Measurements from ENCODE around the gene DYNC1I1.
"Not testable (repeated sequence)": the region's sequence is repeated elsewhere in the genome, so short reads cannot be mapped to it uniquely, and the experiment has no call there.

DYNC1I1 gene

DNA sequence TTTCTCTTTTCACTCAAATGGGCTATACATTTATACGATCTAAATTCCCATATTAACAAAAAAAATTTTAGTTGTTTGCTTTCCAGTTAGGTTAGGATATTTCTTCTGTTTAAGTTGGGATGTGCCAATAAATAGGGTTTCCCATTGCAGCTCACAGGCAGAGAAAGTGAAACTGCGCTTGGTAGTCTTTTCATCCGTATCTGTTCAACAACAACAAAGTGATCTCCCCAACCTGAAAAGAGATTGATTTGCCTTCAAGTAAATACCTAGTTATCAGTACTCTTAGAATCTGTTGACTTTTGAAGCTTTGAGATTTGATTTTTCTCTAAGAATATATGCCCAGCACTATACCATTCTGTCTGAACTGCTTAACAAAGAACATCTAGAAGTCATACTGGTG is 143.4 kb downstream of the DYNC1I1 start:
- DNase-seq, result peak; percentile 76

DNA sequence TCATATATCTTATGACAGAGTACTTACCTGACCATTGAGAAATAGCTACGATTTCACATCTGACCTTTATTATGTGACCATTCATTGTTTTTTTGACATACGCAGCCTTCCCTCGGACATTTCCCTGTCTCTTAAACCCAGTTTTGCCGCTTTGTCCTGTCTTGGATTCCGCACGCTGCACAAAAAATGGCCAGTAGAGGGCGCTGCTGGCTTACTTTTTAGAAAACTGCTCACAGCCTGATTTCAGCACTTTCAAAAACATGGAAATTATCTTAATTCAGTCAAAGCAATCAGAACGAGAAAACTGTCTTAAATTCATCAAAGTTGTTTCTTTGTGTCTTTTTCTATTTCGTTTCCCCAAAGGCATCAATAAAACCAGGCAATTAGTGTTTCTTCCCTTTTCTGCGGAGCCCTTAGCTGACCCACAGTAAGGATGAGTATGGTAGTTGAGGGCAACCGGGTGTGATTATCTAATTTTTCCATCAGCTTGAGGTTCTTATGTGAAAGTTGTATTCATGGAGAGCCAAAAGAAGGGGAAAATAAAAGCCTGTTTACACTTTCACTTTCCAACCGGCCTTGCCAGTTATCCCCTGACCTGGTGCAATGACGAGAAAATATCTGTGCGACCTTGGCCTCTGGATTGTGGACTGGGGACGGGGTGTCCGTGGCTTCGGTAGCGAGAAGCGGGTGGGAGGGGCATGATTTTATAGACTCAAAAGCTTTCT is 144.4 kb downstream of the DYNC1I1 start:
- peak; percentile 85 for DNase-seq

DNA sequence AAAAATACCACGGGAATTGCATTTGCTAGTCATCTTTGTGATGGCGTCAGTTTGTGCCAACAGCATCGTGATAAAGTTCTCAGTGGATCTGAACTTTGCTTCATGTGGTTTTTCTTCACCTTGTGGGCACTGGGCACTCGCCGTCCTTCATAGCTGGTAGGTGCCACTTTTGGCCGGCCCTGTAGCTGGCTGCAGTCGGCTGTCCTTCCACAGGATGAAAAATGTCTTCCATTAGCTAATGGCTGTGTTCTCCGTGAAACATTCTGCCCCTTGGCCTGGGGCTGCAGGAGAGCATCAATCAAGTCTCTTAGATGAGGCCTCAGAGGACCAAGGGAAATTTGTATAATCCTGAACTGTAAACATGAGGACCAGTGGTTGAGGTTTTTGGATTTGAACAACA is 145.3 kb downstream of the DYNC1I1 start:
- DNase-seq, result no peak

DNA sequence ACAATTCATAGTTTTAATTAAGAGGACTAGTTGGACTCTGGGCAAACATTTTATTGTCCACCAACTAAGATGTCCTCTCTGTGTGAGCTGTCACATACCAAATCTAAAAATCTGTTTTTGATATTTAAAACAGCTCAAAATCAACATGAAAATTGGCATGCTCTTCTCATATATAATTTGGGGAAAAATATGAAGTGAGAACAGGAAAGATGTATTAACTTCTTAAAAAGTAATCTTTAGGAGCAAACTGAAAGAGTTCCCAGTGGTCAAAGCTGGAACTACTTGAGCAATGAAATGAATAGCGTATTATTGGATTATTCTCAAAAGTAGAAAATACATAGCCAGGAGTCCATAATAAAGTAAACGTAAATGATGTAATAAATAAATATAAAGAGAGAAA is 147.2 kb downstream of the DYNC1I1 start:
- no peak for DNase-seq

DNA sequence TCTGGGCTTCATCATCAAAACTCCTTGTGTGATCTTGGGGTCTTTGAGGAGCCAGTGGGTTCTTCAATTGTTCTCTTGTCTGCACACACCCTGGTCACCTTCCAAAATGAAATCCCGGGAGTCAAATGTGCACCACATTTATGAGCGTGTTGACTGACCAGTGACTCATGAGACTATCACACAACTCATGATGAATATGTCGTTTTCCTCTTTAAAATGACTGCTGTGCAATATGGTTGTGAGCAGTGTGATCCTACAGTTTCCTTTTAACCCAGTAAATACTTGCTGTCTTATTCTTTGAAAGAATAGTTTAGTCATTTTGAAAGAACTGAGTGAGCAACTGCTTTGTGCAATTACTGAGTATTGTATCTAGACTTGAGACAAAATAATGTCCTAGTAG is 149.2 kb downstream of the DYNC1I1 start:
- DNase-seq, result no peak

DNA sequence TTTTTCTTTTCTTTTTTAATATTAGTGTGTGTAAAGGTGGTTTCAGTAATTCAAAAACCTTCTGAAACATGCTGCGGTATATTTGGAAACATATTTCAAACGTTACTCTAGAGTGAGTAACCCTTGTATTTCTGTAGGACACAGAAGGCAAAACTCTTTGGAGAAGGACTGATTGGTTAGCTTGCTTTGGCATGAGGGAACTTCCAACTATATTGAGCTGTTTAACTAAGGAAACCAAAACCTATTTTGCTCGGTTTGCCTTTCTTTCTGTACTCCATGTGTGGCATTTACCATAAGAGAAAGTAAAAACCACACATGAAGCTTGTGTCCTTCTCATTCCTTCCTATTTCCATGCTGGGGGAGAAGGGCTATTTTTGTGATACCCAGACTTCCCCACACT is 149.8 kb downstream of the DYNC1I1 start:
- no peak for DNase-seq

DNA sequence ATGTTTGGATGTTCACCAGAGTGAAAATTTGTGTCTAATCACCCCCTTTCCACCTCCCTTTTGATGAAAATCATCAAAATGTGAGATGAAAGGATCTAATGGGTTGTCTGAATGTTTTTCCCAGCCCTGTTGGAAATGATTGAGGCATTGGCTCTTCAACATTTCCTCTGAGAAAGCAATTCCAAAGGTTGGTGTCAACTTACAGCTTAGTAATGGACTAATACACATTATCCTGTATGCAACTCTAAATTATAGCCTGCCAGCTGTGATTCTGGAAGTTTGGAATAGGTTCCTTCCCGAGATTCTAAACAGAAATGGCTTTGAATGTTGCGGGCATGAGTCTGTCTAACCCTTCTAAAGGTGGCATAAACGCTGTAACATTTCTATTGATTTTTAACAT is 152.9 kb downstream of the DYNC1I1 start:
- DNase-seq, result peak; percentile 80

DNA sequence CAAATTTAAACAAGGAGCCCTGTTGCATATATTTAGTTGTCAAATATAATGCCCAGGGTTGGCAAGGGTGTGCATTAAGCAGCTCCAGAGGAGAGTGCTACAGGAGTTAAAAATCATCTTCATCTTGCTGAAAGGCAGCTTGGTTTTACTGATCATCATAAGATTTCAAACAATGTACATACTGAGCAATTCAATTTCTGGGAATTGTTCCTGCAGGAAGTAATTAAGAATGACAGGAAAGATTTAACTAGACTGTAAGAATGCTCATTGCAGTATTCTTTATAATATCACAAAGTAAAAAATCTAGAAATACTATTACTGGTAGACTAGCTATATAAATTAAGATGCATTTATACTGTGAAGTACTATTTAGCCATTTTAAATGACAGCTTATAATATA is 153.6 kb downstream of the DYNC1I1 start:
- DNase-seq, result peak; percentile 14

DNA sequence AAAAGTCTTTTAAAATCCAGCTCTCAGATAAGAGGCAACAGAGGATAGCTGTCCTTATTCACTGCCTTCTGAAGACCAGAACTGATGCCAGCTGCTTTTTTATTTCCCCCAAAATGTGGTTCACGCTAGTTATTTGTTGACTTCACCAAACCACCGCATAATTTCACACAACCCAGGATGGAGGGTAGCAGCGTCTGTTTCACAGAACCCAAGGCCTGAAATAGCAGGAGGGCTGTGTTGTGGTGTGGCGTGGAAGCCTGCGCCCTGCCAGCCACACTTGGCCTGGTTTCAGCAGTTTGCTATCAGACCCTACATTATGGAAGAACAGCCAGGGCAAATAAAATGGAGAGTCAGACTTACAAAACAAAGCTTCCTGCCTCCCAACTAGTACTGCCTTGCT is 155.4 kb downstream of the DYNC1I1 start:
- DNase-seq, result peak; percentile 24

DNA sequence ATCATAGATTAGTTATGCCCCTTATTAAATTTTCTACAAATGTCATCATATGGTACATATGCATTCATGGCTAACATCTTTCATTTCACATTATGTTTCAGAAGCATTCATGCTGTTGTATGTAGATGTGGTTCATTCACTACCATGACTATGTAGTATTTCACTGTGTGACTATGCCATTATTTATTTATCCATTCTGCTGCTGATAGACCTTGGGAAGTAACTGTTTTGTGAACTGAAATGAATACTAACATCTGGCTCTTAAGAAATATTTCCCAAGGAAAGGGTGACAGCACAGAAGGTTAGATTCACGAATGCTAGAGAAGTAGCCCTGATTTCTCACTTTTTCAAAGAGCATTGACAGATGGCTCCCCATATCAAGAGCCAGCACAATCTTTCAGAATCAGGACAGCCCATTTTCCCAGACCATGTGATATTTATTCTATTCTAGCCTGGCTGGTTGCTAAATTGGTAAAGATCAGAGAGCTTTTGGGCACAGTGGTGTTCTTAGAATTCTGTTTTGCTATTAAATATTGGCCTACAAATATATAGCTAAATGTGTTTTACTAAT is 157.4 kb downstream of the DYNC1I1 start:
- no peak for DNase-seq

DNA sequence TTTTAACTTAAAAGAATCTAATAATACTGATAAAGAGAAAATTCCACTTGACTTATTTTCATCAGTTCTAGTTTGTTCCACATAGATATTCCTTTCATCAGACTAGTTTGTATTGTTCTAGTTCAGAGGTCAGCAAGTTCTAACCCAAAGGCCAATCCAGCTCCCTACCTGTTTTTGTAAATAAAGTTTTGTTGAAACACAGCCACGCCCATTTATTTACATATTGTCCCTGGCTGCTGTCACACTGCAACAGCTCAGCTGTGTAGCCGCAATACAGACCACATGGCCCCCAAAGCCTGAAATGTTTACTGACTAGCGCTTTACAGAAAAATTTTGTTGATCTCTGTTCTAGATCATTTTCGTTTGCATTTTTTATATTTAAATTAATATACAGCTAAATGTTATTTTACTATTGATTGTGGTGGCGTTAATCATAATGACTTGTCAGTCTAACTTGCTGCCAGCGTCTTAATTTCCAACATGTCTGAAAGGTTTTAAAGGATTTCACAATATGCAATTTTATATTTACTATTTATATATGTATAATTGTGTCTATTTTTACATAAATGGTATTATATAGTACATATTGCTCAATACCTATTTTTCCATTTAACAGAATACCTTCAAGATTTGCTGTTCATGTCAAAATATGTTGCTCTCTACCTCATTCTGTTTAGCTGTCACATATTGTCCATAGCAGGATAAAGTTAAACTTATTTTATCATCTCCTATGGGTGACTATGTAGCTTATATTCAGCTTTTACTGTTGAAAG is 159.3 kb downstream of the DYNC1I1 start:
- no peak for DNase-seq

DNA sequence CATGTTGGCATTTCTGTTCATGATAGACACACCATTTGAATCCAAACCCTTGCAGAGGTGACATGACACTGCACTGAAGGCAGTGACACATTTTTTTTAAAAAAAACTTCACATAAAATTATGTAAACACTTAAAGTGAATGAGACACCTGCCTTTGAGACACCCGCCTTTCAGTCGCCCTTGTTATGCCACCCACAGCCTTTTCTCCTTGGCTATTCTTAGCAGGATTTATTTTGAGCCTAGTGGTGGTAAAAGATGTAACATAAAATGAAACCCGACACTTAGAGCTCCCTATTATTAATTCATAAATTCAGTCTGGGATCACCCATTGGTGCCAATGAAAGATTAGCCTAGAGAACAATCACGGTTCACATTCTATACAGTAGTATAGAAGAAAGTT is 161.3 kb downstream of the DYNC1I1 start:
- peak; percentile 98 for DNase-seq

DNA sequence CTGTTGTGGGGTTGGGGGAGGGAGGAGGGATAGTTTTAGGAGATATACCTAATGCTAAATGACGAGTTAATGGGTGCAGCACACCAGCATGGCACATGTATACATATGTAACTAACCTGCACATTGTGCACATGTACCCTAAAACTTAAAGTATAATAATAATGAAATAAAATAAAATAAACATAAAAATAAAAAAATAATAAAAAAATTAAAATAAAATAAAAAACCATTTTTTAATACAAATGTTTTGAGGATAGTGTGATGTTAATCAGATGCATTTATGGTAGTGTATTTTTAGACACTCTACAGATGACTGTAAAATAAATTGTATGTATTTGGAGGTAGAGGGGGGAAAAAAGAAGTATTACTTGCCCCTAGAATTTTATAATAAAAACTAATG is 172.5 kb downstream of the DYNC1I1 start:
- DNase-seq, result not testable (repeated sequence)

DNA sequence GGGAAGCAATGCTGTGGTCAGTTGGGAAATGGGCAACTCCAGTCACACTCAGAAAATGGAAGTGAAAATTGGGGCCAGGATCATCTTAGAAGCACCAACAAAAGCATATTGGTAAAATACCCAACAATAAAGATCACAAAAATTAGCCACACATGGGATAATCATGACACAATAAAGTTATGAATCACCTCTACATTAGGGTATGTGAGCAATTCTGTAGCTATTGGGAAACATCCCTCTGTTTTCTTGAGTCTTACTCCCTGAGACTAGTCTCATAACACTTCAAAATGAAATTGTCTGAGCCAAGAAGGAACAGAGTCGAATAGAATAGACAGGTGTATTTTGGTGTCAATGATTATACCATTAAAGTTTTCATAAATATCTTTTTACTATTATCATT is 178.3 kb downstream of the DYNC1I1 start:
- no peak for DNase-seq

DNA sequence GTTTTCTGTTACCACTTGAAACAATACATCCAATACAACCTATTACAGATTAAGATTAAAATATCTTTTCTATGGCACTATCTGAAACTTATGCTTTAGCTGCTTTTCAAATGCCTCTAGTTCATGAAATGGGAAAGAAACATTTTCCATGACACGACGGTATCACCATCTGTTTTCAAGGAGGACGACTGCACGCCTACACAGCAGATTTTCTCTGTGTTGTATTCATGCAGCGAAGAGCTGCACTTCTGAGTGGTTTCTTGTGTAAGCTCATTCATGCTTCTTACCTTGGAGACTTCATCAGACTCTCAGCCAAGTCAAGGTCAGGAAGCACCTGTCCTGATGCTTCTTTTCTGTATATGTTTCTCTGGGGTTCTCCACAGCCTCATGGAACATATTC is 179.2 kb downstream of the DYNC1I1 start:
- no peak for DNase-seq

DNA sequence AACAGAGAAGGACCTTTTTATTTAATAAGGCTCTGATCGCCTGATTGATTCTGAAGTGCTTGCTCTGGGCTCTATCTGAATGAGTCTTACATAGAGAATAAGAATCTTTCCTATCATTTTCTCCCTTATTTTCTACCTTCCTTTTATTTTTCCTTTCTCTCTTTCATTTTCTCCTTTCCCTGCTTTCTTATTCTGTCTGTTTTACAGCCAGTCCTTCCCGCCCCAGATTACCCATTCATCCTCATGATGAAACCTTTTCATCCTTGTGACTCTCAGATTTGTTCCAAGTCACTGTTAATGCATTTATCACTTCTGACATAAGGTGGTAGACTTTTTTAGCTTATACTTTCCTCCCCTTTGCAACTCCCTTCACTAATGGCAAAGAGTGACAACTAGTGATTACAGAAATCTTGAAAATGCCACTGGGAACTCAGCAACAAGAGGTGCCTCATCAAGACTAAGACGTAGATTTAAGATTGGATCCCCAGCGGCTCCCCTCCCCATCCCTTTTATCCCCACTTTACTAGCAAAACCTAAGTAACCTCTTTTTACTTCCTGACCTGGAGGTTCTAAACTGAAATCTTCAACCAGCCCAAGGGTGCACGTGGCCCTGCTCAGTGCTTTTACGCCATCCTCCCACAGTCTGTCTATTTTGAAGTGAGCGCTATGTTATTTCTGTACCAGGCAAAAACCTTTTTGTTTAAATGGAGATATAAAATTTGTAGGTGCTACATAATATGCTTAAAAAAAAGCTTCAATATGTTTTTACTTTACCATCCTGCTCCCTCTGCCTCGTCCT is 179.8 kb downstream of the DYNC1I1 start:
- no peak for DNase-seq

DNA sequence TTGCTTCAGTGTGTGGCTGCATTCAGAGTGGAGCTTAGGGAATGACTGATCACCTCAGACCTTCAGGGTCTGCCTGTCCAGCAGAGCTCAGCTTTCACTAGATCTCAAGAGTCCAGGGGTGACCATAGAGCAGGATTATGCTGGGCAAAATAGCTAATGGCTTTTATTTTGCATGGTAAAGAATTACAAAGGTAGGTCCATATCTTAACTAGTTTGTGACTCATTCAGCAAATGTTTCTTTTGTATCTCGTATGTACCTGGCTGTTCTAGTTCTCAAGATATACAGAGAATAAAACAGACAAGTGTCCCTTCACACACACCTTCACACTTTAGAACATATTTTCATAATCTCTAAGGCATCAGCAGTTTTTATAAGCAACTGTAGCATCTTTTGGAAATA is 180.5 kb downstream of the DYNC1I1 start:
- no peak for DNase-seq

DNA sequence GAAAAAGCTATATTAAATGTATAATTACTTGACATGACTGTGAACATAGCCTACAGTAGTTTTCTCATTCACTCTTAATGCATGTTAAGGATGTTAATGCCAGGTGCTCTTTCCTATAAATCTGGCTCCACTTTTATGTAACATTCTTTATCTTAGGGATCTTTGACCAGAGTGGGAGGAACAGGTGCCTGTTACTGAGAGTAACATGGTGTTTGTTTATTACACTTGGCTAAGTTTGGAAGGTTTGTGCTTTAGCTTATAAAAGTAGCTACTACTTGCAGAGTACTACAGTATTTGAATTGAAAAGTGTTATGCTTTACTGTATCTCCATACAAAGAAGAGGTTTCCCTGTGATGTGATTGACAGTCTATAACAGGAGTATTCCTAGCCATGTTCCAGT is 183.4 kb downstream of the DYNC1I1 start:
- no peak for DNase-seq

DNA sequence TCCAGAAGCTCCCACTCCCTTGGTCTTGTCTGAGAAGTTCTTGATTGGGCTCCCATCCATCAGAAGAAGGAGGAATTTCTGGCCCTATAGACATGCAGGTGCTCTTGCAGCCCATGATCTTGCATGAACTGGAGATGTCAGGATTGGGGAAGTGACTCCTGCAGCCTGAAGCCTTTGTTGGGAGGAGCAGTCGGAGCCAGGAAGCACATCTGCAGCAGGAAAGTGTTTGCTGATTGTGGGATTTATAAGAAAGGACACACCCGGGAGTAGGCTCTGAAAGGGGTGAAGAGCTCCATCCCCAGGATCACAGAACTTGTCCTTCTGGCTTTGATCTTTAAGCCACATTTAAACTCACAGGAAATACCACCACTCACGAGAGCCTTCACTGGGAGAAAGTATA is 185.2 kb downstream of the DYNC1I1 start:
- DNase-seq, result no peak

DNA sequence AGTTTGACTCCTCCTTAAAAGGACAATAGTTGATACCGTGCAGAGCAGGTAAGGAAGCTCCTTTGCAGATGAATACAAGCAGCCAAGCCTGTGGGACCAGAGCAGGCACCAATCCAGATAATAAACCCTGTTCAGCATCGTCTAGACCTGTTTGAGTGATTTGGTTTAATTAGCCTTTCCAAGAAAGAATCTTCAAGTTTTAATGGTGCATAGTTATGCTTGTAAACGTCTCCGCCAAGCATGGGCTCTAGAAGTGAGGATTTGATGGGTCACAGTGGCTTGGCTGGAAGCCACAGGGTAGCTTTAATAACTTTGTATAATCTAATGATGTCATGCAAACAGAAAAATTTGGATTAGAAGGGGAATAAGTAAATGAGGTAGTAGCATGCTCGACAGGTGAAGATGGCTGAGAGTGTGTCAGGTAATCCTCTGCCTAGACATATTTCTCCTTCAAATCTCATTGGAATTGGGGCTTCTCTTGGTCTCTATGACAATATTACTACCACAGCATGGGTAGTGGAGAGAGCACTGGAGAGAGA is 188.4 kb downstream of the DYNC1I1 start:
- peak; percentile 12 for DNase-seq

DNA sequence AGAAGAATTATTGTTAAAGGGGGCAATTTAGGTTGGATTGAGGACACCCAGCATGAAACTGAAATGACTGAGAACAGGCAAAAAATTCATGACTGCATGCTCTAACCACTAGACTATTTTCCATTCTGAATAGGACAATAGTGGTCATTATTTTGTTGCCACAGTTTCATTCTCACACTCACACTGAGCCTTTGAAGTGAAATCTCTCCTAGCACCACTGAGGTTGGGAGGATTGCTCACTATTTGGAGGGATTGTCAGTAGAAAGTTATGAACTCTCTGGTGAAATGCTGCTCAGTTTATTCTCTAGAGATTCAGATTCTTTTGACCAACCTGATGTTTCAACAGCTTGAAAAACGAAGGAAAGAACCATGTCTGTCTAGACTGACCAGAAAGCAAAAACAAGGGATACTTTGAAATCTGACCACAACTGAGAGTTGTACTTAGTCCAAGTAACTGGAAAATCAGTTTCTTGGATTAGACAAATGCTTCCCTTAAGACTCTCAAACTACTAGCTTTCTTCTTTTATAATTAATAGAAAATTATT is 191.2 kb downstream of the DYNC1I1 start:
- no peak for DNase-seq

DNA sequence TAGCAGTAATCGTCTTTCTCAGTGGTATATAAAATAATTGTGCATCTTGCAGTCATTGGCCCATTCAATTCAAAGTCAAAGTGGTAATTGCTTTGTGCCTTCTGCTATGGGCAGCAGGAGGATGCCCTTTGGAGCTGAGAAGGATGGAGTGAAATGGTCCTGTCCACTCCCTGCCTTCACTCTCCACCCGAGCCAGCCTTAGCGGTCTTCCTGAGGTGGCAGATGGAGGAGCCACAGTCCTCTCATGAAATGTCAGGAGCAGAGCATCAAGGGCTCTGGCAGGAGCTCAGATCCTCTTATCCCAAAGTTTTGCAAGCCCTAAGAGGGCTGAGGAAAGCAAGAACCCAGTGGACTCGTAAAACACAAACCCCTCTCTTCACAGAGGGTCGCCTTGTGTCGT is 199.4 kb downstream of the DYNC1I1 start:
- DNase-seq, result no peak

DNA sequence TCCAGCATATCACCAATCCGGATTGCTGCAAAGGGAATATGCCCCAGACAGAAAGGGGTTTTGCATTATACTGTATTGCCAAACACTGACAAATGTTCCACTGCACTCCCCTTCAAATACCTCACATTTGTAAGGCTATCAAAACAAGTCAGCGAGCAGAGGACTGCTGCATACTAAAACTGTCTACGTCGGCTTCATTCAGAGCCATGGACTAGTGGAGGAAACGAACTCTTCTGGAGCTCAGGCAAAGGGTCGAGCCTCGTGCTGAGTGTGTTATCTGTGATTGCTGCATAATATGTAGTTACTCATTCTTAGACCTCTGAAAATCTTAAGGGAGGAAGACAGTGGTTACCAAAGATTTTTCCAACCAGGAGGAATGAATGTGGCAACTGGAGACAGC is 200.2 kb downstream of the DYNC1I1 start:
- no peak for DNase-seq
